T-helper 22 cell (primary cell): ENCODE measurements around the gene PROSER3.

Source experiments
- DNase-seq: peaks from one replicate; pipeline ENCODE4 v3.0.0-alpha.2; 2020; ENCODE audit warnings: low read depth

PROSER3 gene

GRCh38 chr19:35777086-35777841 lies 19.3 kb downstream of the PROSER3 start:
- DNase-seq, result no peak

GRCh38 chr19:35777961-35778360 lies 20.0 kb downstream of the PROSER3 start:
- DNase-seq, result no peak

- no peak for DNase-seq
These were observed 21.1 kb downstream of the PROSER3 start for GRCh38 chr19:35779033-35779432.

- no peak for DNase-seq
These were observed 22.1 kb downstream of the PROSER3 start for GRCh38 chr19:35780058-35780457.

GRCh38 chr19:35780717-35781116 lies 22.7 kb downstream of the PROSER3 start:
- no peak for DNase-seq

- no peak for DNase-seq
These were observed 23.7 kb downstream of the PROSER3 start for GRCh38 chr19:35781650-35782049.

GRCh38 chr19:35782589-35782988 lies 24.6 kb downstream of the PROSER3 start:
- DNase-seq, result no peak

GRCh38 chr19:35783469-35784434 lies 25.8 kb downstream of the PROSER3 start:
- DNase-seq, result no peak

GRCh38 chr19:35784503-35785338 lies 26.7 kb downstream of the PROSER3 start:
- no peak for DNase-seq

GRCh38 chr19:35785339-35785627 lies 27.3 kb downstream of the PROSER3 start:
- DNase-seq, result no peak

- no peak for DNase-seq
These were observed 28.6 kb downstream of the PROSER3 start for GRCh38 chr19:35786299-35787160.

- no peak for DNase-seq
These were observed 29.3 kb downstream of the PROSER3 start for GRCh38 chr19:35787227-35787799.

- no peak for DNase-seq
These were observed 30.4 kb downstream of the PROSER3 start for GRCh38 chr19:35788205-35788960.

GRCh38 chr19:35789195-35789977 lies 31.4 kb downstream of the PROSER3 start:
- no peak for DNase-seq

- DNase-seq, result no peak
These were observed 32.3 kb downstream of the PROSER3 start for GRCh38 chr19:35789978-35790944.

- DNase-seq, result no peak
These were observed 33.2 kb downstream of the PROSER3 start for GRCh38 chr19:35790981-35791813.

- no peak for DNase-seq
These were observed 33.9 kb downstream of the PROSER3 start for GRCh38 chr19:35791814-35792279.
